SK-N-SH treated with all-trans-retinoic acid at 6 μM for 48 hours (cell line): ENCODE measurements around the gene MARVELD3.

ENCODE experiments used
- ATAC-seq: fragments of 200-7000 bp; cut with Tn5 transposase; 3 replicates; pipeline ENCODE4 v1.9.1; 2020; ENCODE audit warnings: mild to moderate bottlenecking, moderate library complexity
- ARNTL ChIP-seq: fragments of 450-650 bp; formaldehyde crosslinking; IDR thresholded peaks from 2 replicates; pipeline ENCODE4 v1.5.0; 2020; ENCODE audit warnings: low read depth, mild to moderate bottlenecking, moderate library complexity, borderline replicate concordance
- CREB5 ChIP-seq: fragments of 250-450 bp; sonication (Bioruptor Pico); IDR thresholded peaks from 2 replicates; pipeline ENCODE4 v1.5.1; 2020; ENCODE audit warnings: low read depth, mild to moderate bottlenecking, moderate library complexity
- CSDC2 ChIP-seq: fragments of 250-450 bp; sonication (Bioruptor Pico); IDR thresholded peaks from 2 replicates; pipeline ENCODE4 v1.5.0; 2020; ENCODE audit warnings: mild to moderate bottlenecking, moderate library complexity
- ESRRG ChIP-seq: fragments of 250-450 bp; sonication (Bioruptor Pico); IDR thresholded peaks from 2 replicates; pipeline ENCODE4 v1.6.1; 2021; ENCODE audit warnings: mild to moderate bottlenecking
- ISL1 ChIP-seq: fragments of 250-450 bp; sonication (Bioruptor Pico); IDR thresholded peaks from 2 replicates; pipeline ENCODE4 v2.1.2; 2022; ENCODE audit warnings: mild to moderate bottlenecking, moderate library complexity
- OSR1 ChIP-seq: fragments of 250-450 bp; sonication (Bioruptor Pico); IDR thresholded peaks from 2 replicates; pipeline ENCODE4 v1.8.0; 2022; ENCODE audit warnings: moderate library complexity, mild to moderate bottlenecking, inconsistent platforms
- PATZ1 ChIP-seq: fragments of 250-450 bp; sonication (Bioruptor Pico); IDR thresholded peaks from 2 replicates; pipeline ENCODE4 v1.8.0; 2020; ENCODE audit warnings: mild to moderate bottlenecking, moderate library complexity, borderline replicate concordance
- PPARA ChIP-seq: fragments of 250-450 bp; sonication (Bioruptor Pico); IDR thresholded peaks from 2 replicates; pipeline ENCODE4 v1.5.0; 2020; ENCODE audit warnings: mild to moderate bottlenecking, borderline replicate concordance
- RARB ChIP-seq: fragments of 250-450 bp; sonication (Bioruptor Pico); IDR thresholded peaks from 2 replicates; pipeline ENCODE4 v1.8.0; 2021; ENCODE audit warnings: mild to moderate bottlenecking, moderate library complexity
- SNAI2 ChIP-seq: fragments of 250-450 bp; sonication (Bioruptor Pico); IDR thresholded peaks from 2 replicates; pipeline ENCODE4 v1.5.0; 2020; ENCODE audit warnings: mild to moderate bottlenecking, moderate library complexity
- ZC3H10 ChIP-seq: fragments of 250-450 bp; sonication (Bioruptor Pico); IDR thresholded peaks from 2 replicates; pipeline ENCODE4 v1.5.1; 2021; ENCODE audit warnings: mild to moderate bottlenecking, moderate library complexity
- ZFP3 ChIP-seq: fragments of 250-450 bp; sonication (Bioruptor Pico); IDR thresholded peaks from 2 replicates; pipeline ENCODE4 v1.5.0; 2020; ENCODE audit warnings: mild to moderate bottlenecking, moderate library complexity
- ZFP30 ChIP-seq: fragments of 450-650 bp; formaldehyde crosslinking; IDR thresholded peaks from 2 replicates; pipeline ENCODE4 v1.5.0; 2022; ENCODE audit warnings: mild to moderate bottlenecking, moderate library complexity
- ZNF565 ChIP-seq: fragments of 450-650 bp; formaldehyde crosslinking; conservative IDR thresholded peaks from 2 replicates; pipeline ENCODE4 v1.5.0; 2020; ENCODE audit warnings: low read depth, mild to moderate bottlenecking, moderate library complexity
- ZNF70 ChIP-seq: fragments of 450-650 bp; formaldehyde crosslinking; IDR thresholded peaks from 2 replicates; pipeline ENCODE4 v1.5.0; 2020; ENCODE audit warnings: mild to moderate bottlenecking, moderate library complexity
- ZNF8 ChIP-seq: fragments of 450-650 bp; formaldehyde crosslinking; IDR thresholded peaks from 2 replicates; pipeline ENCODE4 v1.5.0; 2020; ENCODE audit warnings: mild to moderate bottlenecking, moderate library complexity
- TF ChIP-seq, protein P1 (sequence below): fragments of 250-450 bp; sonication (Bioruptor Pico); IDR thresholded peaks from 2 replicates; pipeline ENCODE4 v1.5.0; 2020; ENCODE audit warnings: mild to moderate bottlenecking, moderate library complexity
- TF ChIP-seq, protein P2 (sequence below): fragments of 250-450 bp; sonication (Bioruptor Pico); IDR thresholded peaks from 2 replicates; pipeline ENCODE4 v1.8.0; 2021; ENCODE audit warnings: low read depth, mild to moderate bottlenecking, moderate library complexity, borderline replicate concordance
- TF ChIP-seq, protein P3 (sequence below): fragments of 250-450 bp; sonication (Bioruptor Pico); IDR thresholded peaks from 2 replicates; pipeline ENCODE4 v1.5.1; 2021; ENCODE audit warnings: mild to moderate bottlenecking, moderate library complexity

MARVELD3 gene

GRCh38 chr16:71671165-71671564, 45.2 kb downstream of the MARVELD3 start (continued):
- TF ChIP-seq, protein P1, sequence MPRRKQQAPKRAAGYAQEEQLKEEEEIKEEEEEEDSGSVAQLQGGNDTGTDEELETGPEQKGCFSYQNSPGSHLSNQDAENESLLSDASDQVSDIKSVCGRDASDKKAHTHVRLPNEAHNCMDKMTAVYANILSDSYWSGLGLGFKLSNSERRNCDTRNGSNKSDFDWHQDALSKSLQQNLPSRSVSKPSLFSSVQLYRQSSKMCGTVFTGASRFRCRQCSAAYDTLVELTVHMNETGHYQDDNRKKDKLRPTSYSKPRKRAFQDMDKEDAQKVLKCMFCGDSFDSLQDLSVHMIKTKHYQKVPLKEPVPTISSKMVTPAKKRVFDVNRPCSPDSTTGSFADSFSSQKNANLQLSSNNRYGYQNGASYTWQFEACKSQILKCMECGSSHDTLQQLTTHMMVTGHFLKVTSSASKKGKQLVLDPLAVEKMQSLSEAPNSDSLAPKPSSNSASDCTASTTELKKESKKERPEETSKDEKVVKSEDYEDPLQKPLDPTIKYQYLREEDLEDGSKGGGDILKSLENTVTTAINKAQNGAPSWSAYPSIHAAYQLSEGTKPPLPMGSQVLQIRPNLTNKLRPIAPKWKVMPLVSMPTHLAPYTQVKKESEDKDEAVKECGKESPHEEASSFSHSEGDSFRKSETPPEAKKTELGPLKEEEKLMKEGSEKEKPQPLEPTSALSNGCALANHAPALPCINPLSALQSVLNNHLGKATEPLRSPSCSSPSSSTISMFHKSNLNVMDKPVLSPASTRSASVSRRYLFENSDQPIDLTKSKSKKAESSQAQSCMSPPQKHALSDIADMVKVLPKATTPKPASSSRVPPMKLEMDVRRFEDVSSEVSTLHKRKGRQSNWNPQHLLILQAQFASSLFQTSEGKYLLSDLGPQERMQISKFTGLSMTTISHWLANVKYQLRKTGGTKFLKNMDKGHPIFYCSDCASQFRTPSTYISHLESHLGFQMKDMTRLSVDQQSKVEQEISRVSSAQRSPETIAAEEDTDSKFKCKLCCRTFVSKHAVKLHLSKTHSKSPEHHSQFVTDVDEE (CRISPR knock-in tag): no peak
- TF ChIP-seq ZNF70 (no peak), ZC3H10 (CRISPR knock-in tag) (no peak), CSDC2 (CRISPR knock-in tag) (no peak), ZNF565 (CRISPR knock-in tag) (no peak), RARB (CRISPR knock-in tag) (no peak), SNAI2 (CRISPR knock-in tag) (no peak)

DNA sequence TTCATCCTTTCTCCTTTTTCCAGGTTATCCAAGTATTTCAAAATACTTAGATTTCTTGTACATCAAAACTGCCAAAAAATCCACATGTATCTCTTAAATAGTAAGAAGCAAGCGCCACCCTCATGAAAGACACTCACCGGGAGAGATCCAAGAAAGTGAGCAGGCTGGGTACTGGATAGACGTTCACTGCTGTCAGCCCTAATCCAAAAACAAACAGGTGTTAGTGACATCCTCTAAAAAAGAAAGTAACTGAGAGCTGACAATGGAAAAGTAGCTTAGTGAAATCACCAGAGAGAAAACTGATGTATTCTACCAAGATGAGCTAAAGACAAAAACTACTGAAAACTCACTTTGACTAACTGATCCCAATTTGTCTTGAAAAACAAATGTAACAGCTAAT, 46.1 kb downstream of the MARVELD3 start:
- ATAC-seq: no peak
- TF ChIP-seq ISL1: no peak
- no peak for TF ChIP-seq ARNTL (CRISPR knock-in tag)
- TF ChIP-seq, protein P2, sequence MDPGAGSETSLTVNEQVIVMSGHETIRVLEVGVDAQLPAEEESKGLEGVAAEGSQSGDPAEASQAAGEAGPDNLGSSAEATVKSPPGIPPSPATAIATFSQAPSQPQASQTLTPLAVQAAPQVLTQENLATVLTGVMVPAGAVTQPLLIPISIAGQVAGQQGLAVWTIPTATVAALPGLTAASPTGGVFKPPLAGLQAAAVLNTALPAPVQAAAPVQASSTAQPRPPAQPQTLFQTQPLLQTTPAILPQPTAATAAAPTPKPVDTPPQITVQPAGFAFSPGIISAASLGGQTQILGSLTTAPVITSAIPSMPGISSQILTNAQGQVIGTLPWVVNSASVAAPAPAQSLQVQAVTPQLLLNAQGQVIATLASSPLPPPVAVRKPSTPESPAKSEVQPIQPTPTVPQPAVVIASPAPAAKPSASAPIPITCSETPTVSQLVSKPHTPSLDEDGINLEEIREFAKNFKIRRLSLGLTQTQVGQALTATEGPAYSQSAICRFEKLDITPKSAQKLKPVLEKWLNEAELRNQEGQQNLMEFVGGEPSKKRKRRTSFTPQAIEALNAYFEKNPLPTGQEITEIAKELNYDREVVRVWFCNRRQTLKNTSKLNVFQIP (CRISPR knock-in tag): no peak
- no peak for TF ChIP-seq ZFP3 (CRISPR knock-in tag)
- TF ChIP-seq SNAI2 (CRISPR knock-in tag): no peak
- no peak for TF ChIP-seq PATZ1 (CRISPR knock-in tag)
- TF ChIP-seq ZNF70: no peak
- TF ChIP-seq ZFP30 (CRISPR knock-in tag): no peak
- no peak for TF ChIP-seq OSR1
- TF ChIP-seq, protein P3, sequence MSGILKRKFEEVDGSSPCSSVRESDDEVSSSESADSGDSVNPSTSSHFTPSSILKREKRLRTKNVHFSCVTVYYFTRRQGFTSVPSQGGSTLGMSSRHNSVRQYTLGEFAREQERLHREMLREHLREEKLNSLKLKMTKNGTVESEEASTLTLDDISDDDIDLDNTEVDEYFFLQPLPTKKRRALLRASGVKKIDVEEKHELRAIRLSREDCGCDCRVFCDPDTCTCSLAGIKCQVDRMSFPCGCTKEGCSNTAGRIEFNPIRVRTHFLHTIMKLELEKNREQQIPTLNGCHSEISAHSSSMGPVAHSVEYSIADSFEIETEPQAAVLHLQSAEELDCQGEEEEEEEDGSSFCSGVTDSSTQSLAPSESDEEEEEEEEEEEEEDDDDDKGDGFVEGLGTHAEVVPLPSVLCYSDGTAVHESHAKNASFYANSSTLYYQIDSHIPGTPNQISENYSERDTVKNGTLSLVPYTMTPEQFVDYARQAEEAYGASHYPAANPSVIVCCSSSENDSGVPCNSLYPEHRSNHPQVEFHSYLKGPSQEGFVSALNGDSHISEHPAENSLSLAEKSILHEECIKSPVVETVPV: no peak
- no peak for TF ChIP-seq CREB5 (CRISPR knock-in tag)

- ATAC-seq: no peak
Observed at GRCh38 chr16:71672803-71673581, 47.0 kb downstream of the MARVELD3 start.

More at GRCh38 chr16:71672803-71673581, 47.0 kb downstream of the MARVELD3 start:
- TF ChIP-seq ARNTL (CRISPR knock-in tag) (no peak), PPARA (CRISPR knock-in tag) (no peak), RARB (CRISPR knock-in tag) (no peak), ESRRG (CRISPR knock-in tag) (no peak), ZNF8 (CRISPR knock-in tag) (no peak), ZC3H10 (CRISPR knock-in tag) (no peak), ZNF70 (no peak), ZNF565 (CRISPR knock-in tag) (no peak), ZFP30 (CRISPR knock-in tag) (no peak), CSDC2 (CRISPR knock-in tag) (no peak)
- TF ChIP-seq, protein P1 (CRISPR knock-in tag): no peak
- TF ChIP-seq, protein P2 (CRISPR knock-in tag): no peak
- TF ChIP-seq, protein P3: no peak
